ENCODE data around the gene TRIM72. TPM values are rescaled to one million over a fixed set of nuclear protein-coding genes. Genes with fewer than 3 reads are reported as not detected.

TRIM72 gene
- total RNA-seq, 1 experiment from 2014 or later: 1.2 TPM

- no peak overlapping the region for H3T11ph ChIP-seq (ENCODE audit: low read length)
- DNase-seq: peak; percentile 92
- H3K4ac ChIP-seq (ENCODE audit: low read depth, low read length): no peak overlapping the region
- no peaks in the 10 kb centered on the region for H3K79me2 ChIP-seq (ENCODE audit: insufficient read depth, low read length)
- H3K4me2 ChIP-seq (ENCODE audit: insufficient read depth, insufficient read length, low read length): peak overlapping the region; percentile 72
- no peak overlapping the region for H3K23ac ChIP-seq (ENCODE audit: insufficient read length, low read depth, low read length)
- H3K18ac ChIP-seq (ENCODE audit: insufficient read length, low read depth, low read length): no peak overlapping the region
- no peak overlapping the region for H2BK120ac ChIP-seq (ENCODE audit: low read depth, low read length, poor library complexity, severe bottlenecking)
- H4K8ac ChIP-seq (replicated peaks; ENCODE audit: insufficient read length, low read depth, low read length): no peak overlapping the region
- peaks cover 23 to 24% of the 10 kb centered on the region in 2 experiments for H3K4me1 Mint-ChIP-seq
- no peaks in the 10 kb centered on the region for H3K79me1 ChIP-seq (ENCODE audit: insufficient read depth, low read depth, low read length, poor library complexity, severe bottlenecking)
- no peak overlapping the region for H3K56ac ChIP-seq (ENCODE audit: insufficient read length, low read depth, low read length)
- no peaks in the 10 kb centered on the region; a peak in 1 of 7 replicates for H3K36me3 Mint-ChIP-seq (ENCODE audit: insufficient read depth in 1 of 3, low read depth in 3 of 3)
- H2AK5ac ChIP-seq (ENCODE audit: insufficient read length, low read length): no peak overlapping the region
- H2BK12ac ChIP-seq (ENCODE audit: insufficient read length, low read depth, low read length): no peak overlapping the region
- H4K91ac ChIP-seq (ENCODE audit: insufficient read length, low read depth, low read length): no peak overlapping the region
- H3K4me3 Mint-ChIP-seq: peak overlapping the region; percentile 66 to 84
- H2BK5ac ChIP-seq (ENCODE audit: insufficient read length, low read length): no peak overlapping the region
- H3K27me3 Mint-ChIP-seq (ENCODE audit: low read depth): peaks cover 67% of the 10 kb centered on the region
- no peak overlapping the region; the same call in 1 of the 2 replicates for H3K14ac ChIP-seq (ENCODE audit: insufficient read depth, low read length)
- peak overlapping the region in 1 of 3 experiments; percentile 55; a peak in 1 of 7 replicates for H3K27ac Mint-ChIP-seq
- no peak for TF ChIP-seq CTCF (conservative IDR thresholded peaks at IDR 0.05)
- H2AFZ ChIP-seq (ENCODE audit: low read length): no peak overlapping the region
- no peaks in the 10 kb centered on the region for H4K20me1 ChIP-seq (ENCODE audit: control insufficient read depth, insufficient read depth, insufficient read length)
- H3K9me3 Mint-ChIP-seq: no peaks in the 10 kb centered on the region; a peak in 1 of 5 replicates
- no peak overlapping the region for H2BK20ac ChIP-seq (ENCODE audit: low read depth, low read length, poor library complexity, severe bottlenecking)
- H4K5ac ChIP-seq (ENCODE audit: insufficient read length, low read depth, low read length): no peak overlapping the region
- H3K27ac ChIP-seq (ENCODE audit: insufficient read length, low read depth, low read length): no peak overlapping the region
- no peak overlapping the region for H3K9ac ChIP-seq (ENCODE audit: extremely low read depth, insufficient read length, low read length)
- H3K4me1 ChIP-seq (ENCODE audit: insufficient read depth, low read length): no peaks in the 10 kb centered on the region
- no peak overlapping the region for H2BK15ac ChIP-seq (ENCODE audit: low read depth, low read length)
- peaks cover 15% of the 10 kb centered on the region; the same call in 1 of the 2 replicates for H3K27me3 ChIP-seq (ENCODE audit: insufficient read depth, low read length)
- WGBS (ENCODE audit: extremely low coverage, insufficient read length, low lambda C conversion rate): no CpG with 5 or more reads among the region's 63 CpGs
- peaks cover 26% of the 10 kb centered on the region for H3K23me2 ChIP-seq (ENCODE audit: insufficient read length, low read depth, low read length, poor library complexity, severe bottlenecking)
- no peaks in the 10 kb centered on the region for H3K9me3 ChIP-seq (ENCODE audit: control insufficient read depth, low read depth, low read length)
These were observed 1.6 kb downstream of the TRIM72 start for GRCh38 chr16:31215287-31216162.
